ENCODE results near the gene ASXL1. TPM values are rescaled to one million over a fixed set of nuclear protein-coding genes. Genes with fewer than 3 reads are reported as not detected.

The ASXL1 gene
- total and polyA plus RNA-seq, 2 experiments from 2014 or later: 10.4 to 29.0 TPM

DNA sequence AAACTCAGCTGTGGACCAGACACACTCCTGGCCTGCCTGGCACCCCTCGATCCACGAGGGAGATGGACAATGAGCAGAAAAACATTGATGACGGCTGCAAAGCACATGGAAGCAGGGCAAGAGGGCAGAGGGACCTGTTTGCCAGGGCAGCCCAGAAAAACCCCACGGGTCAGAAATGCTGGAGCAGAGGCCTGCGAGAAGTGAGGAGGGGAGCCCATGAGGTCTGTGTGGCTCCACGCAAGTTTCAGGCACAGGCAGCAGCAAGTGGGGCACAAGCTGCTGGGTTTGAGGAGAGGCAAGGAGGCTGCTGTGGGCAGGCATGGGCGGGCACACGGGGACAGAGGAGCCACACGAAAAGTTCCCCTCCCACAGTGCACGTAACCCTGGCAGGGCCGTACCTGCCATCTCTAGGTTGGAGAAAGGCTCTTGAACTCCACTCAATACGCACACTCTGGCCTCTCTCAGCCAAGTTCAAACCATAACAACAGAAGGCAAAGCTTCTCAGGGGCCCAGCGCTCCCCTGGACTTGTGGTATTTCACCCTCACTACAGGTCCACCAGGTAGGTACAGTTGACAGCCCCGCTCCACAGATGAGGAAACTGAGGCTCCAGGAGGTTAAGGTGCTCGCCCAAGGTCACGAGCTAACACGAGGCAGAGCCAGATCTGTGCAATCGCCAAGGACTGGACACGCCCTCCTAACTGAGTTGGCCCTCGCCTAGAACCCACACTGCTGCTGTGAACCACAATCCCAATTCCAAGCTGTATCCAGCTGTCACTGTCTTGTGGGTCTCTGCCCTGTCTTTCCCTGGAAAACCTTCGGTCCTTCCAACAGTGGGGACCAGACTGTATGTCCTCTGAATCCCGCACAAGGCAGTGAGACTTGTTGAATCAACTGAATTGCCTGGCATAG lies 118.8 kb downstream of the ASXL1 start (continued):
- TF ChIP-seq ZNF462 (CRISPR knock-in tag; IDR thresholded peaks at IDR 0.05): no peak
- no peak for TF ChIP-seq JUNB (IDR thresholded peaks at IDR 0.05; ENCODE audit: unreplicated experiment)
- TF ChIP-seq EZH2phosphoT487 (IDR thresholded peaks at IDR 0.05; ENCODE audit: unreplicated experiment): no peak
- no peak for TF ChIP-seq ZNF114 (CRISPR knock-in tag; IDR thresholded peaks at IDR 0.05)

- no peaks in the 10 kb centered on the region for H3K9me3 Mint-ChIP-seq
- Histone ChIP-seq H3K4me2 (0 out of 2 replicates have a peak overlapping the region, but pooled peaks have one; percentile 93), H3K27me3 (ENCODE audit: insufficient read depth) (no peaks in the 10 kb centered on the region), H3K9me2 (ENCODE audit: insufficient read depth) (no peaks in the 10 kb centered on the region), H3K27ac (ENCODE audit: low read depth) (no peak overlapping the region), H3K36me3 (ENCODE audit: insufficient read depth) (no peaks in the 10 kb centered on the region; the same call in 1 of the 2 replicates), H4K20me1 (replicated peaks; ENCODE audit: insufficient read depth) (peaks cover 66% of the 10 kb centered on the region), H3K79me2 (replicated peaks; ENCODE audit: insufficient read depth) (peaks cover 91% of the 10 kb centered on the region), H3F3A (replicated peaks; ENCODE audit: low read depth) (peaks cover 45% of the 10 kb centered on the region), H3K4me3 (no peak overlapping the region), H3K4me1 (ENCODE audit: insufficient read depth) (peaks cover 75% of the 10 kb centered on the region), H2AFZ (no peak overlapping the region)
- DNase-seq (ENCODE audit: low spot score) (no peak), ATAC-seq (no peak)
- no peak overlapping the region; the same call in 2 of the 3 replicates for H3K4me3 Mint-ChIP-seq
- H3K27me3 Mint-ChIP-seq (ENCODE audit: insufficient read depth, low read depth, poor library complexity): peaks cover 12% of the 10 kb centered on the region
- H3K36me3 Mint-ChIP-seq (ENCODE audit: low read depth): peaks cover 5% of the 10 kb centered on the region; the same call in 1 of the 3 replicates
- H3K4me1 Mint-ChIP-seq: peaks cover 73% of the 10 kb centered on the region
- peak overlapping the region; percentile 23; the same call in 1 of the 2 replicates for H3K27ac Mint-ChIP-seq
- TF ChIP-seq STAT1 (IDR thresholded peaks at IDR 0.05; ENCODE audit: unreplicated experiment) (no peak), EZH2phosphoT487 (IDR thresholded peaks at IDR 0.05; ENCODE audit: unreplicated experiment) (no peak), ZNF331 (CRISPR knock-in tag; IDR thresholded peaks at IDR 0.05; ENCODE audit: low read depth) (no peak), CTCF (conservative IDR thresholded peaks at IDR 0.05; ENCODE audit: low read depth in 2 of 2) (no peak)
Measured at GRCh38 chr20:32477594-32478512, 119.7 kb downstream of the ASXL1 start.

Measured in GM23338 (cell line).